ENCODE measurements around the gene ANXA6. TPM values are rescaled to one million over a fixed set of nuclear protein-coding genes. Genes with fewer than 3 reads are reported as not detected.

The ANXA6 gene
- total RNA-seq, 1 donor from 2014 or later: 301 TPM

GRCh38 chr5:151063142-151063989, 94.2 kb downstream of the ANXA6 start:
- H3K4me1 Mint-ChIP-seq (ENCODE audit: low read depth): peaks cover 82% of the 10 kb centered on the region
- H3K36me3 Mint-ChIP-seq (ENCODE audit: low read depth): peaks cover 56% of the 10 kb centered on the region
- DNase-seq (ENCODE audit: low spot score): no peak
- intact Hi-C loops (cut with micrococcal nuclease): no loop called here
- no peaks in the 10 kb centered on the region for H3K9me3 Mint-ChIP-seq
- no peaks in the 10 kb centered on the region for H3K27me3 Mint-ChIP-seq (ENCODE audit: insufficient read depth)
- H3K4me3 Mint-ChIP-seq: no peak overlapping the region
- H3K27ac Mint-ChIP-seq: peak overlapping the region; percentile 87

- peaks cover 54% of the 10 kb centered on the region for H3K36me3 Mint-ChIP-seq (ENCODE audit: low read depth)
- no peaks in the 10 kb centered on the region for H3K27me3 Mint-ChIP-seq (ENCODE audit: insufficient read depth)
- H3K9me3 Mint-ChIP-seq: no peaks in the 10 kb centered on the region
- intact Hi-C loops (cut with micrococcal nuclease): no loop called here
- H3K4me1 Mint-ChIP-seq (ENCODE audit: low read depth): peaks cover 74% of the 10 kb centered on the region
- DNase-seq (ENCODE audit: low spot score): no peak
- no peak overlapping the region for H3K4me3 Mint-ChIP-seq
- peak overlapping the region; percentile 87 for H3K27ac Mint-ChIP-seq
Measured at GRCh38 chr5:151062405-151063141, 95.0 kb downstream of the ANXA6 start.

DNA sequence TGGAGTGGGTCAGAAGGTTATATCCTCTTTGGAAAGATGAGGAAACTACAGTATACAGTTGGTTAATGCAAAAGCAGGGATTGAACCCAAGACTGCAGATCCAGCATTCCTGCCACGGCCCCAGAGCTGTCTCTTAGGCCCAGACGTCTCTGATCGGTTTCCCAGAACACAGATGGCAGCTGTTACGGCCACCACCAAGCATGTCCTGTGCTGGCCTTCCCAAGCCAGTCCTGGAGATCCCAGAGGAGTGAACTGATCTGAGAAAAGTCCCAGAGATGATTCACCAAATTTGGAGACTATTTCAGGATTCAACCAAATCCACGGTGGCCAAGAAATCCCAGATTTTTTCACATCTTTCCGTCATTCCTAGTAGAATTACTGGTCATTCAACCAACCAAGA, 96.8 kb downstream of the ANXA6 start:
- H3K36me3 Mint-ChIP-seq (ENCODE audit: low read depth): peaks cover 52% of the 10 kb centered on the region
- peaks cover 56% of the 10 kb centered on the region for H3K4me1 Mint-ChIP-seq (ENCODE audit: low read depth)
- intact Hi-C loops (cut with micrococcal nuclease): no loop called here
- H3K9me3 Mint-ChIP-seq: no peaks in the 10 kb centered on the region
- H3K4me3 Mint-ChIP-seq: no peak overlapping the region
- DNase-seq (ENCODE audit: low spot score): no peak
- peak overlapping the region; percentile 96 for H3K27ac Mint-ChIP-seq
- no peaks in the 10 kb centered on the region for H3K27me3 Mint-ChIP-seq (ENCODE audit: insufficient read depth)

- Mint-ChIP-seq H3K9me3 (no peaks in the 10 kb centered on the region), H3K4me1 (ENCODE audit: low read depth) (peaks cover 44% of the 10 kb centered on the region), H3K27ac (peak overlapping the region; percentile 96), H3K27me3 (ENCODE audit: insufficient read depth) (no peaks in the 10 kb centered on the region), H3K36me3 (ENCODE audit: low read depth) (peaks cover 61% of the 10 kb centered on the region), H3K4me3 (peak overlapping the region; percentile 45)
- intact Hi-C loops (cut with micrococcal nuclease): no loop called here
- no peak for DNase-seq (ENCODE audit: low spot score)
Measured at GRCh38 chr5:151058891-151059489, 98.6 kb downstream of the ANXA6 start.

DNA sequence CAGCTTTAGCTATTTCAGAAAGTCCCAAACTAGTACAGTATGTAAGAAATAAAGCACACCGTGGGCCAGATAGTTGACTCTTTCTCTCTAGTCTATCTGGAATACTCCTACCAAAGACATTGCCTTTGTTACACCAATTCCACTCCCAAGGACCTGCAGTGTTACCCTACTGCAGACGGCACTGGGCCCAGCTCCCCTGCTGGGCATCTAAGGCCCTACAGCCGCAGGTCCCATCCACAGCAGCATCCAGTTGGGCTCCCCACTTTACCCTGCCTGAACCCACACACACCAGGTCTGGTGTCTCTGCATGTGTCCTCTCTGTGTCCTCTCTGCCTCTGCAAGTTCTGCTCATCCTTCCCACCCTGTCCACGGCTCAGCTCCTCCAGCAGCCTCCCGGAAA, 99.3 kb downstream of the ANXA6 start:
- H3K4me1 Mint-ChIP-seq (ENCODE audit: low read depth): peaks cover 40% of the 10 kb centered on the region
- intact Hi-C loops (cut with micrococcal nuclease): no loop called here
- H3K27ac Mint-ChIP-seq: no peak overlapping the region
- no peaks in the 10 kb centered on the region for H3K27me3 Mint-ChIP-seq (ENCODE audit: insufficient read depth)
- H3K9me3 Mint-ChIP-seq: no peaks in the 10 kb centered on the region
- no peak for DNase-seq (ENCODE audit: low spot score)
- H3K36me3 Mint-ChIP-seq (ENCODE audit: low read depth): peaks cover 60% of the 10 kb centered on the region
- no peak overlapping the region for H3K4me3 Mint-ChIP-seq

DNA sequence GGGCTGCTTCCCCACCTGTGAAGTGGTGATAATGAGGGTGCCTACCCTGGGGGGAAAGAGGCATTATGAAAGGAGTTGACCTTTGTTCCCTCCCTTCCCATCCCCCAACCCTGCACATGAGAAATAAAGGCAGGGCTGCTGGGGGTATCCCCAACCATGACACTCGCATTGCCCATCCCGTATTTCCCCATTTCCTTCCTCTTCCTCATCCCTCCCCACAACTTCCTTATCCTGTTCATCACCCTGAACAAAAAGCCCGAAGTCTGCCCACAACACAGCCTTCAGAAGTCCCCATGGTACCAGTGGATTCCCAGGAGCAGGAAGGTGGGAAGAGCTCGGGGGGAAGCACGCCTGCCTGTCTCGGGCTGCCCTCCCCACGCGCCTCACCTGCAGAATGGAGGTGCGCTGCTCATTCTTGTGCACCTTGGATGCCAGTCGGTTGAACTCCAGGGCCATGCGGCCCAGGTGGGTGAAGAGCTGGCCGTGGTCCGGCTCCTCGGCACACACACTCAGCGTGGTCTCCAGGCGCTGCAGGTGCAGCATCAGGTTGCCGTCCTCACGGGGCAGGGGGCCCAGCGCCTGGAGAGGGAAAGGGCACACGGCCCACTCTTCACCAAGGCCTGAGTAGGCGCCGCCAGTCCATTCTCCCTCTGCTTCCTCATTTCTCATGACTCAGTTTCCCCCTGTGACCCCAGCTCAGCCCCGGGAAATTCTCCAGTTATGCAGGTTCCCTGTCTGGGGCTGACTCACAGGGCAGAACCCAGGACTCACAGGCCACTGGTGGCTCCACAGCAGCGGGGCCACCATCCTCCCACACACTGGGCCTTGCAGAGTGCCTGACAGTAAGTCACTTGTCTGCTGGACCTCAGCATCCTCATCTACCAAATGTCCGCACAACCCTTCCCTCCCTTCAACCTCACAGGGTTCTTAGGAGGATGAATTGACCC, 100.9 kb downstream of the ANXA6 start:
- H3K4me1 Mint-ChIP-seq (ENCODE audit: low read depth): peaks cover 46% of the 10 kb centered on the region
- peak overlapping the region; percentile 75 for H3K27ac Mint-ChIP-seq
- H3K9me3 Mint-ChIP-seq: no peaks in the 10 kb centered on the region
- peaks cover 69% of the 10 kb centered on the region for H3K36me3 Mint-ChIP-seq (ENCODE audit: low read depth)
- DNase-seq (ENCODE audit: low spot score): no peak
- H3K4me3 Mint-ChIP-seq: no peak overlapping the region
- H3K27me3 Mint-ChIP-seq (ENCODE audit: insufficient read depth): no peaks in the 10 kb centered on the region
- intact Hi-C loops (cut with micrococcal nuclease): no loop called here

DNA sequence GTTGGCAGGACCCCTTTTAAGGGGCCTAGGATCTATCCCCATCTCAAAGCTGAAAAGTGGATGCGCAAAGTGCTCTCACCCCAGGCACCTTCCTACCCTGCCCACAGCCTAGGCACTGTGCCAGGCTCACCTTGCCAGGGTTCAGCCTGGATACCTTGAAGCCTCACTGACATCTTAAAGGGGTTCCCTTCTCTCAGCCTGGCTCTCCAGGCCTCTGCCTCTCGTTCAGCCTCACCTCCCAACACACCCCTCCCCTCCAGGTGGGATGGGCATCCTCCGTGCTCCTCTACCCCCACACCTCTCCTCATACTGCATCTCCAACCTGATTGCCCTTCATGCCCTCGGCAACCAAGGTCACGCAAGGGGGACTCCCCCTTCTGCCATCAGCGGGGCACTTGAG, 102.2 kb downstream of the ANXA6 start:
- H3K4me1 Mint-ChIP-seq (ENCODE audit: low read depth): peaks cover 41% of the 10 kb centered on the region
- intact Hi-C loops (cut with micrococcal nuclease): no loop called here
- H3K36me3 Mint-ChIP-seq (ENCODE audit: low read depth): peaks cover 71% of the 10 kb centered on the region
- H3K27ac Mint-ChIP-seq: peak overlapping the region; percentile 44
- no peak for DNase-seq (ENCODE audit: low spot score)
- H3K27me3 Mint-ChIP-seq (ENCODE audit: insufficient read depth): no peaks in the 10 kb centered on the region
- H3K4me3 Mint-ChIP-seq: no peak overlapping the region
- no peaks in the 10 kb centered on the region for H3K9me3 Mint-ChIP-seq

DNA sequence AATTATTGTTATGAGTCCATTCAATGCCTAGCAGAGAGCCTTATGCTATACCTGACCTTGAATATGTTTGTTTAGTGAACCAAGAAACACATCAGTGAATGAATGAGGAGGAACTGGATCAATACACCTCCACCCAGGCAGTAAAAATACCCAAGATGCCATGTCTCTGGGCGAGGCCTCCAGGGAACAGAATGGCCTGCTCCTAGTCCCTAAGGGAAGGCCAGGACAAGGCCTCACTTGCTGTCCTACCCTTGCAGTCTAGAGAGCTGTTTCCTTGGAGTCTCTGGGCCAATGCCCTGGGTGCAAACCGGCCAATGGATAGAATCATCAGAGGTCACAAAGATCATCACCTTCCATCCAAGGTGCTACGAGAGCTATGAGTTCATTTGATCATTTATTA, 102.9 kb downstream of the ANXA6 start:
- H3K27ac Mint-ChIP-seq: no peak overlapping the region

GRCh38 chr5:151053796-151054462, 103.7 kb downstream of the ANXA6 start:
- intact Hi-C loops (cut with micrococcal nuclease): loop anchor here (5.0 kb wide), 1 partner anchor 43 kb away; no protein-coding TSS in a partner anchor
- H3K27me3 Mint-ChIP-seq (ENCODE audit: insufficient read depth): no peaks in the 10 kb centered on the region
- H3K36me3 Mint-ChIP-seq (ENCODE audit: low read depth): peaks cover 63% of the 10 kb centered on the region
- H3K4me3 Mint-ChIP-seq: no peak overlapping the region
- H3K4me1 Mint-ChIP-seq (ENCODE audit: low read depth): peaks cover 27% of the 10 kb centered on the region
- DNase-seq (ENCODE audit: low spot score): no peak
- H3K27ac Mint-ChIP-seq: peak overlapping the region; percentile 55
- H3K9me3 Mint-ChIP-seq: no peaks in the 10 kb centered on the region

More for the DNA sequence above, 102.9 kb downstream of the ANXA6 start:
- peaks cover 34% of the 10 kb centered on the region for H3K4me1 Mint-ChIP-seq (ENCODE audit: low read depth)
- H3K36me3 Mint-ChIP-seq (ENCODE audit: low read depth): peaks cover 65% of the 10 kb centered on the region
- intact Hi-C loops (cut with micrococcal nuclease): loop anchor here (5.0 kb wide), 1 partner anchor 43 kb away; no protein-coding TSS in a partner anchor
- DNase-seq (ENCODE audit: low spot score): no peak
- no peak overlapping the region for H3K4me3 Mint-ChIP-seq
- H3K9me3 Mint-ChIP-seq: no peaks in the 10 kb centered on the region
- H3K27me3 Mint-ChIP-seq (ENCODE audit: insufficient read depth): no peaks in the 10 kb centered on the region

- Mint-ChIP-seq H3K9me3 (no peaks in the 10 kb centered on the region), H3K4me1 (ENCODE audit: low read depth) (peaks cover 32% of the 10 kb centered on the region), H3K27ac (peak overlapping the region; percentile 31), H3K27me3 (ENCODE audit: insufficient read depth) (no peaks in the 10 kb centered on the region), H3K4me3 (no peak overlapping the region), H3K36me3 (ENCODE audit: low read depth) (peaks cover 64% of the 10 kb centered on the region)
- no peak for DNase-seq (ENCODE audit: low spot score)
- intact Hi-C loops (cut with micrococcal nuclease): loop anchor here (5.0 kb wide), 1 partner anchor 44 kb away; no protein-coding TSS in a partner anchor
Measured at GRCh38 chr5:151052836-151053235, 104.7 kb downstream of the ANXA6 start.

- peaks cover 34% of the 10 kb centered on the region for H3K4me1 Mint-ChIP-seq (ENCODE audit: low read depth)
- peak overlapping the region; percentile 44 for H3K27ac Mint-ChIP-seq
- H3K36me3 Mint-ChIP-seq (ENCODE audit: low read depth): peaks cover 66% of the 10 kb centered on the region
Measured at GRCh38 chr5:151051931-151052608, 105.5 kb downstream of the ANXA6 start.

More at GRCh38 chr5:151051931-151052608, 105.5 kb downstream of the ANXA6 start:
- Mint-ChIP-seq H3K9me3 (no peaks in the 10 kb centered on the region), H3K4me3 (no peak overlapping the region), H3K27me3 (ENCODE audit: insufficient read depth) (no peaks in the 10 kb centered on the region)
- DNase-seq (ENCODE audit: low spot score): no peak
- intact Hi-C loops (cut with micrococcal nuclease): loop anchor here (1.0 to 5.0 kb wide), 3 partner anchors 45 to 113 kb away; no protein-coding TSS in a partner anchor
